ENCODE results near the gene GRID1.

DNA sequence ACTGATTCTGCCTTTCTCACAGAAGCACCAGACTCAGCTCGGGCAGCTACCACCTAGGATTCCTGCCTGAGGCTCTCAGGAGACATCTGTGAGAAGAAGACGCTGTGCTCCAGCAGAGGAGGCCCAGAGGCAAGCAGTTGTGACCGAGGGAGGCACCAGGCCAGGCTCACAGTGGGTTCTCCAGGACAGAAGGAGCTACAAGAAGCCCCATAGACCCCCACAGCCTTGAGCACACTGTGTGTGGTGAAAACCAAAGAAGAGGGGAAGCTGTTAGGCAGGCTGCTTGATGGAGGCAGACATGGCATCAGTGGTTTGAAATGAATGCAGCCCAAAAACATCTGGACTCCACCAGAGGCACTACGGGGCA, 198.8 kb downstream of the GRID1 start:
- TF ChIP-seq POLR2AphosphoS5 (IDR thresholded peaks at IDR 0.05; ENCODE audit: borderline replicate concordance, low read depth, low read length) (no peak), EZH2 (IDR thresholded peaks at IDR 0.05) (no peak)
